ENCODE results near the gene CYB561D2. TPM values are rescaled to one million over a fixed set of nuclear protein-coding genes. Genes with fewer than 3 reads are reported as not detected.

The CYB561D2 gene
- total RNA-seq, 1 donor from 2014 or later = 11.5 TPM

DNA sequence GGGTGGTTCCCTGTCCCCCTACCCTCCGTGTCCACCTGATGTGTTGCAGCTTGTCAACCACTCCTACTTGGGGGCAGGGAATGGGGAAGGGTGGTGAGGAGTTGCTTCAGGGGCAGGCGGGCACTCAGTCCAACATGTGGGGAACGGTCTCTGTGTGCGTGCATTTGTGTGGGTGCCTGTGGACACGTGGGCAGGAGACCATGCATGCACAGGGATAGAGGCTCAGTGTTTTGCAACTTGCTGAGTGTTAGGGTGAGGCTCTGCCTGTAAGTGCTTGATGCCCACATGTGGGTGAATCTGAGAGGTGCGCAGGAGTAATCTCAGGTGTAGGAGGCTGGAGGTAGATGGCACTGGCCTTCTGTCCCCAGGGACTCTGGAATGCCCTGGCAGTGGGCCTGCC is 33.1 kb downstream of the CYB561D2 start:
- DNase-seq (ENCODE audit: extremely low spot score in 2 of 2) = no peak
- no peaks in the 10 kb centered on the region for H3K36me3 ChIP-seq
- H3K27ac ChIP-seq = no peak overlapping the region
- no peaks in the 10 kb centered on the region for H3K9me3 ChIP-seq
- TF ChIP-seq POLR2AphosphoS5 (IDR thresholded peaks at IDR 0.05; ENCODE audit: insufficient read depth in 1 of 2, low read depth in 1 of 2) (no peak), POLR2A (IDR thresholded peaks at IDR 0.05) (no peak)
- TF ChIP-seq, protein P1, sequence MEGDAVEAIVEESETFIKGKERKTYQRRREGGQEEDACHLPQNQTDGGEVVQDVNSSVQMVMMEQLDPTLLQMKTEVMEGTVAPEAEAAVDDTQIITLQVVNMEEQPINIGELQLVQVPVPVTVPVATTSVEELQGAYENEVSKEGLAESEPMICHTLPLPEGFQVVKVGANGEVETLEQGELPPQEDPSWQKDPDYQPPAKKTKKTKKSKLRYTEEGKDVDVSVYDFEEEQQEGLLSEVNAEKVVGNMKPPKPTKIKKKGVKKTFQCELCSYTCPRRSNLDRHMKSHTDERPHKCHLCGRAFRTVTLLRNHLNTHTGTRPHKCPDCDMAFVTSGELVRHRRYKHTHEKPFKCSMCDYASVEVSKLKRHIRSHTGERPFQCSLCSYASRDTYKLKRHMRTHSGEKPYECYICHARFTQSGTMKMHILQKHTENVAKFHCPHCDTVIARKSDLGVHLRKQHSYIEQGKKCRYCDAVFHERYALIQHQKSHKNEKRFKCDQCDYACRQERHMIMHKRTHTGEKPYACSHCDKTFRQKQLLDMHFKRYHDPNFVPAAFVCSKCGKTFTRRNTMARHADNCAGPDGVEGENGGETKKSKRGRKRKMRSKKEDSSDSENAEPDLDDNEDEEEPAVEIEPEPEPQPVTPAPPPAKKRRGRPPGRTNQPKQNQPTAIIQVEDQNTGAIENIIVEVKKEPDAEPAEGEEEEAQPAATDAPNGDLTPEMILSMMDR (IDR thresholded peaks at IDR 0.05) = no peak
- intact Hi-C loops (cut with DNase I) = no loop called here
- no peaks in the 10 kb centered on the region for H3K27me3 ChIP-seq
- no peaks in the 10 kb centered on the region for H3K4me1 ChIP-seq
- no peak overlapping the region for H3K4me3 ChIP-seq

DNA sequence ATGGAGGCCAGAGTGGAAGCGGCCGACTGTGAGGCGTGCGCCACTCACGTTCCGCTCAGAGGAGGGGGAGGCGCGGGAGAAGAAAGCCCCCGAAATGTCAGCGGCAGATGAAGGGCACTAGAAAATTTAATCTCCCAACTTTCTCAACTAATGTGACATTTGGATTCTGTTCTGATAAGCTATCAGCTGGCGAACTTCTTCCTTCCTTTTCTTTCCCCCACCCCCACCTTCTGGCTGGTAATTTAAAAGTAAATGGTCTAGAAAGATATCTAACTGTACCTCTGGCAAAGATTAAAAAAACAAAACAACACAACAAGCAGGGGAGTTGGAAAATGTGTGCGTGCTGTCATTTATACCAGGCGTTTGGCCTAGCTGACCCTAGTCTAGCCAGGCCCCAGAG is 35.1 kb downstream of the CYB561D2 start:
- DNase-seq (ENCODE audit: extremely low spot score in 2 of 2) = no peak
- peaks cover 3% of the 10 kb centered on the region for H3K4me1 ChIP-seq
- intact Hi-C loops (cut with DNase I) = loop anchor here (5.0 kb wide), 1 partner anchor 1863 kb away; no protein-coding TSS in a partner anchor

DNA sequence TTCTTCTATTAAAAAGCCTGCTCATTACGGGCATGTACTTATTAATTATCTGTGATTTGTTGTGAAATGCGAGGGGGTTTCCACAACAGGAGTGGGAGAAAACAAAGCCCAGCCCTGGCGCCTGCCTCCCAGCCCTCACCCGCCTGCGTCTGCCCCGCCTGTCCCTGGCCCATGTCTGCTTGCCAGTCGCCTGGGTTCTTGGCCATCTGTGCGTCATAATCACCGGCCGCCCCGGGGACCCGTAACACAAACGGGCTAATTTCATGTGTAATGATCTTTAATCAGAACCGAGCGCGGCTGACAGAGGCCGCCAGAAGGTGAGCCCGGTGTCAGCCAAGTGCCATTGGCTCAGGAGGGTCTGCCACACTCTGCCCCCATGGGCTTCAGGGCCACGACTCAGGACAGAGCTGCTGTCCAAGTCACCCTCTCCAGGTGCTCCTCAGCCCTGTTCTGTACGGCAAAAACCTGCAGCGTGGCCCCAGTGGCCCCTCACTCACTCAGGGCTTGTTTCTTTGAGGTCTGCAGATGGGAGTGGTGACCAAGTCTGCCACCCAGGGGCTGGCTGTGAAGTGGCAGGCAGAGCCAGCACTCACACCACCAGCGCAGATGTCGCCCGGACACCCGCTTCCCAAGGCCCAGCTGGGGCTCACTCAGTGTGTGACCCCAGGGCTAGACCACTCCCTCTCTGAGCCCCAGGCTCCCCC is 37.5 kb downstream of the CYB561D2 start:
- no peak overlapping the region for H3K27ac ChIP-seq
- TF ChIP-seq, protein P1 (IDR thresholded peaks at IDR 0.05) = no peak
- no peak for TF ChIP-seq POLR2AphosphoS5 (IDR thresholded peaks at IDR 0.05; ENCODE audit: insufficient read depth in 1 of 2, low read depth in 1 of 2)
- TF ChIP-seq POLR2A (IDR thresholded peaks at IDR 0.05) = no peak
- intact Hi-C loops (cut with DNase I) = loop anchor here (5.0 kb wide), 1 partner anchor 1866 kb away; no protein-coding TSS in a partner anchor

More for the DNA sequence above, 35.1 kb downstream of the CYB561D2 start:
- no peaks in the 10 kb centered on the region for H3K36me3 ChIP-seq
- no peaks in the 10 kb centered on the region for H3K9me3 ChIP-seq
- H3K4me3 ChIP-seq = no peak overlapping the region
- no peaks in the 10 kb centered on the region for H3K27me3 ChIP-seq
- no peak overlapping the region for H3K27ac ChIP-seq
- TF ChIP-seq POLR2AphosphoS5 (IDR thresholded peaks at IDR 0.05; ENCODE audit: insufficient read depth in 1 of 2, low read depth in 1 of 2) (no peak), POLR2A (IDR thresholded peaks at IDR 0.05) (no peak)
- TF ChIP-seq, protein P1 (IDR thresholded peaks at IDR 0.05) = no peak

DNA sequence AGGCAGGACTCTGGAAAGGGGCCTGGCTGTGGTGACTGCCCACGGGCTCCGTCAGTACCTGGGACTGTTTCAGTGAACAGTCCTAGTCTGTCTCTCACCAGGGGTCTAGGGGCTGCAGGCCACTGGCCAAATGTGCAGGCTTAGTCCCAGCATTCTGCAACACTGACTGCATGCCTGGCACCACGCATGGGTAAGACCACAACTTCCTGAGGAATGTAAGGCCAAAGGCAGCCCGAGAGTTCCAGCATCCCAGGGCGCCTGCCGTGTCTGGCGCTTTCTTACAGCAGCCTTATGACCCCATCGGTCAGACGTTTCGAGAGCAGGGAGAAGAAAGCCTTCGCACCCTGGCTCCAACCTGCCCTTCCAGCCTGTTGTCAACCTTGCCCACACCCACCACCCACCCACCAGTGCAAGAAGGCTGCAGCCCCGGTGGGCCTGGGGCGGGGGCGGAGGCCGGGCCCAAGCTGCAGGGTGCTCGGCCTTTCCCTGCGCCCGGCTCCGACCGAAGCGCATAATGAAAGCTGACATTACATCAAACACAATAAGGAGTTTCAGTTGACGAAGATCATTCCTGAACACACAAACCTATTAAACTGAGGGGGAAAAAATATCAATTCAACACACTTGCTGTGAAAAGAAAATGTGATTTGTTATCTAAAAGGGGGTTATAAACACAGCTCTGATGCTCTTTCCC is 38.2 kb downstream of the CYB561D2 start:
- no peak overlapping the region for H3K27ac ChIP-seq
- no peaks in the 10 kb centered on the region for H3K27me3 ChIP-seq
- no peaks in the 10 kb centered on the region for H3K36me3 ChIP-seq
- intact Hi-C loops (cut with DNase I) = loop anchor here (5.0 kb wide), 1 partner anchor 1867 kb away; no protein-coding TSS in a partner anchor
- H3K4me1 ChIP-seq = peaks cover 8% of the 10 kb centered on the region
- H3K4me3 ChIP-seq = no peak overlapping the region
- TF ChIP-seq, protein P1 (IDR thresholded peaks at IDR 0.05) = no peak
- TF ChIP-seq POLR2AphosphoS5 (IDR thresholded peaks at IDR 0.05; ENCODE audit: insufficient read depth in 1 of 2, low read depth in 1 of 2) = no peak
- TF ChIP-seq POLR2A (IDR thresholded peaks at IDR 0.05) = no peak
- no peak for DNase-seq (ENCODE audit: extremely low spot score in 2 of 2)
- H3K9me3 ChIP-seq = no peaks in the 10 kb centered on the region

More for the DNA sequence above, 37.5 kb downstream of the CYB561D2 start:
- Histone ChIP-seq H3K9me3 (no peaks in the 10 kb centered on the region), H3K4me3 (no peak overlapping the region), H3K36me3 (no peaks in the 10 kb centered on the region), H3K27me3 (no peaks in the 10 kb centered on the region), H3K4me1 (peaks cover 8% of the 10 kb centered on the region)
- DNase-seq (ENCODE audit: extremely low spot score in 2 of 2) = no peak

Measured in vagina (tissue), 2 donors.